Progenitor cell of endocrine pancreas (in vitro differentiated cells): ENCODE results near the gene GRAMD1B. TPM values are rescaled to one million over a fixed set of nuclear protein-coding genes. Genes with fewer than 3 reads are reported as not detected.

ENCODE experiments used
- DNase-seq: peaks from one replicate; pipeline ENCODE4 v3.0.0; 2021; ENCODE audit warnings: low spot score; ENCODE audit not compliant: unreplicated experiment
- H3K27ac Mint-ChIP-seq: 2 replicates; pipeline ENCODE4 v1.8.0; 2021; ENCODE audit warnings: mild to moderate bottlenecking, moderate library complexity, mixed read lengths
- H3K27me3 Mint-ChIP-seq: 2 replicates; pipeline ENCODE4 v1.8.0; 2021; ENCODE audit warnings: mixed read lengths
- H3K36me3 Mint-ChIP-seq: 2 replicates; pipeline ENCODE4 v1.8.0; 2022; ENCODE audit warnings: mixed read lengths; ENCODE audit not compliant: insufficient read depth
- H3K4me1 Mint-ChIP-seq: 2 replicates; pipeline ENCODE4 v1.8.0; 2021; ENCODE audit warnings: low read depth, mixed read lengths
- H3K4me3 Mint-ChIP-seq: 2 replicates; pipeline ENCODE4 v1.8.0; 2021; ENCODE audit warnings: low read depth, mild to moderate bottlenecking, moderate library complexity, mixed read lengths
- H3K9me3 Mint-ChIP-seq: 2 replicates; pipeline ENCODE4 v1.8.0; 2021; ENCODE audit warnings: low read depth, mixed read lengths
- total RNA-seq: library from RNA; stranded (reverse); gene quantifications from 2 replicates; pipeline ENCODE4 v1.2.1, GENCODE V29; 2021
- TF ChIP-seq, protein P1 (sequence below): fragments of 200-600 bp; sonication (generic); IDR thresholded peaks from one replicate; pipeline ENCODE4 v1.5.0; 2021; ENCODE audit warnings: antibody characterized with exemption, mild to moderate bottlenecking; ENCODE audit not compliant: unreplicated experiment

The GRAMD1B gene
- total RNA-seq, 1 donor from 2014 or later, result 4.5 TPM

DNA sequence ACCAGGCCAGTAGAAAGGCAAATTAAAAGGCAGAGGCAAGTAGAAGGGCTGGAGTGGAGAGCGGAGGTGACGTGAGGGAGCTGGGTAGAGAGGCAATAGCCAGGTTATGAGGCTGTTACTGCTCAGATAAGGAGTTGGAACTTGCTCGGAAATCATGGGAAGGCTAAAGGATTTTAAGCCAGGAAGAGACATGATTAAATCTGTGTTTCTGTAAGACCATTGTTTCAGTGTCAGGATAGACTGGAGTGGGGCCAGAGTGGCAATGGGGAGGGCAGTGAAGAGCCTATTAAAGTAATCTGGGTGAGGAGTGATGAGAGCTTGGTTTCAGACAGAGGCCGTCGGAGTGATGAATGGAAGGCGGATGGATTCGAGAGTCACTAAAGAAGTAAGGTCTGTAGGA, 39.0 kb downstream of the GRAMD1B start:
- no peaks in the 10 kb centered on the region for H3K36me3 Mint-ChIP-seq
- TF ChIP-seq, protein P1, sequence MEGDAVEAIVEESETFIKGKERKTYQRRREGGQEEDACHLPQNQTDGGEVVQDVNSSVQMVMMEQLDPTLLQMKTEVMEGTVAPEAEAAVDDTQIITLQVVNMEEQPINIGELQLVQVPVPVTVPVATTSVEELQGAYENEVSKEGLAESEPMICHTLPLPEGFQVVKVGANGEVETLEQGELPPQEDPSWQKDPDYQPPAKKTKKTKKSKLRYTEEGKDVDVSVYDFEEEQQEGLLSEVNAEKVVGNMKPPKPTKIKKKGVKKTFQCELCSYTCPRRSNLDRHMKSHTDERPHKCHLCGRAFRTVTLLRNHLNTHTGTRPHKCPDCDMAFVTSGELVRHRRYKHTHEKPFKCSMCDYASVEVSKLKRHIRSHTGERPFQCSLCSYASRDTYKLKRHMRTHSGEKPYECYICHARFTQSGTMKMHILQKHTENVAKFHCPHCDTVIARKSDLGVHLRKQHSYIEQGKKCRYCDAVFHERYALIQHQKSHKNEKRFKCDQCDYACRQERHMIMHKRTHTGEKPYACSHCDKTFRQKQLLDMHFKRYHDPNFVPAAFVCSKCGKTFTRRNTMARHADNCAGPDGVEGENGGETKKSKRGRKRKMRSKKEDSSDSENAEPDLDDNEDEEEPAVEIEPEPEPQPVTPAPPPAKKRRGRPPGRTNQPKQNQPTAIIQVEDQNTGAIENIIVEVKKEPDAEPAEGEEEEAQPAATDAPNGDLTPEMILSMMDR, result no peak
- peaks cover 2% of the 10 kb centered on the region for H3K4me1 Mint-ChIP-seq
- no peak for DNase-seq
- no peaks in the 10 kb centered on the region for H3K27me3 Mint-ChIP-seq
- H3K9me3 Mint-ChIP-seq, result no peaks in the 10 kb centered on the region
- H3K4me3 Mint-ChIP-seq, result no peak overlapping the region
- no peak overlapping the region for H3K27ac Mint-ChIP-seq

- peaks cover 2% of the 10 kb centered on the region for H3K4me1 Mint-ChIP-seq
- H3K27ac Mint-ChIP-seq, result no peak overlapping the region
- no peaks in the 10 kb centered on the region for H3K36me3 Mint-ChIP-seq
- H3K9me3 Mint-ChIP-seq, result no peaks in the 10 kb centered on the region
- TF ChIP-seq, protein P1, result no peak
- H3K4me3 Mint-ChIP-seq, result no peak overlapping the region
- H3K27me3 Mint-ChIP-seq, result no peaks in the 10 kb centered on the region
- DNase-seq, result no peak
These were observed 39.5 kb downstream of the GRAMD1B start for GRCh38 chr11:123469586-123469985.

DNA sequence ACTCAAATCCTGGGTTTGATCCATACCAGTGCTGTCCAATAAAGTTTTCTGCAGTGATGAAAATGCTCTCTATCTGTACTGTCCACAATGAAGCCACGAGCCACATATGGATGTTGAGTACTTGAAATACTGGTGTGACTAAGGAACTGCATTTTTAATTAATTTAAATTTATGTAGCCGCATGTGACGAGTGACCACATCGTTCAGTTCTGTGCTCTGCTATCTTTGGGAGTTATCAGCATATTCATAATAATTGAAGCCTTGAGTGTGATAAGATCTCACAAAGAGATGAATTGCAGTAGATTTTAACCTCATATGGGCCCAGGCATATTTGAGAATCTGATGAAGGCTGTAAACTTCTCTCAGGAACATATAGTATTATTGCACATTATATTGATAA, 40.8 kb downstream of the GRAMD1B start:
- TF ChIP-seq, protein P1, result no peak
- H3K36me3 Mint-ChIP-seq, result no peaks in the 10 kb centered on the region
- H3K4me1 Mint-ChIP-seq, result peaks cover 2% of the 10 kb centered on the region
- H3K27me3 Mint-ChIP-seq, result no peaks in the 10 kb centered on the region
- H3K4me3 Mint-ChIP-seq, result no peak overlapping the region
- DNase-seq, result no peak
- H3K27ac Mint-ChIP-seq, result no peak overlapping the region
- no peaks in the 10 kb centered on the region for H3K9me3 Mint-ChIP-seq

GRCh38 chr11:123472236-123472935, 42.3 kb downstream of the GRAMD1B start:
- Mint-ChIP-seq H3K27ac (no peak overlapping the region), H3K4me1 (peaks cover 2% of the 10 kb centered on the region), H3K4me3 (no peak overlapping the region), H3K9me3 (no peaks in the 10 kb centered on the region), H3K36me3 (no peaks in the 10 kb centered on the region), H3K27me3 (no peaks in the 10 kb centered on the region)
- TF ChIP-seq, protein P1, result no peak
- DNase-seq, result no peak

GRCh38 chr11:123473941-123474677, 44.0 kb downstream of the GRAMD1B start:
- no peak overlapping the region for H3K27ac Mint-ChIP-seq
- H3K36me3 Mint-ChIP-seq, result no peaks in the 10 kb centered on the region
- H3K4me1 Mint-ChIP-seq, result peaks cover 3% of the 10 kb centered on the region
- H3K27me3 Mint-ChIP-seq, result no peaks in the 10 kb centered on the region
- no peak overlapping the region for H3K4me3 Mint-ChIP-seq
- H3K9me3 Mint-ChIP-seq, result no peaks in the 10 kb centered on the region
- TF ChIP-seq, protein P1, result no peak
- DNase-seq, result no peak
